HG03135 (cell line): ENCODE measurements around the gene TMEM94.
"Not testable (repeated sequence)": the region's sequence is repeated elsewhere in the genome, so short reads cannot be mapped to it uniquely, and the experiment has no call there.

Source experiments
- ATAC-seq: cut with Tn5 transposase; IDR thresholded peaks from one replicate; pipeline ENCODE4 v1.9.1; 2021; ENCODE audit warnings: mild to moderate bottlenecking, moderate library complexity; ENCODE audit not compliant: unreplicated experiment

The TMEM94 gene

DNA sequence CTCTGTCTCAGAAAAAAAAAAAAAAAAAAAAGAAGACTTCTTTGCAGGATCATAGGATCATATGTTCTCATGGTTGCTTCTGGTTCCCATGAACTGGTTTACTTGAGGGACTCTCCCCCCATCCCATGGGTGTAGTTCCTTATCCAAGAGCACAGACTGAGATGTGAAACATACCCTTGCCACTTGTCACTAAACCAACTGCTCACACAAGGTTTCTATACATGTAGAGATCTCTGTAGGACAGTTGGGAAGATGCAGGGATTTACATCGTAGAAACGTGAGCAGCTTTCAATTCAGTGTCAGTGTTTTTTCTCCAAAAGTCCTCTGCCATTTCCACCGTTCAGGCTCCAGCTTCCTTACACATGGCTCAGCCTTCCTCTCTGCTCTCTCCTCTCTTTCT, 11.1 kb upstream of the TMEM94 start:
- no peak for ATAC-seq

GRCh38 chr17:75445896-75446295, 10.5 kb upstream of the TMEM94 start:
- ATAC-seq: not testable (repeated sequence)

GRCh38 chr17:75447951-75448856, 8.2 kb upstream of the TMEM94 start:
- no peak for ATAC-seq

GRCh38 chr17:75450270-75450669, 6.2 kb upstream of the TMEM94 start:
- no peak for ATAC-seq

- ATAC-seq: no peak
Measured at GRCh38 chr17:75454193-75454592, 2.2 kb upstream of the TMEM94 start.

- not testable (repeated sequence) for ATAC-seq
Measured at GRCh38 chr17:75454672-75455071, 1.8 kb upstream of the TMEM94 start.

GRCh38 chr17:75456039-75456416, 407 bp upstream of the TMEM94 start:
- peak; percentile 7 for ATAC-seq

DNA sequence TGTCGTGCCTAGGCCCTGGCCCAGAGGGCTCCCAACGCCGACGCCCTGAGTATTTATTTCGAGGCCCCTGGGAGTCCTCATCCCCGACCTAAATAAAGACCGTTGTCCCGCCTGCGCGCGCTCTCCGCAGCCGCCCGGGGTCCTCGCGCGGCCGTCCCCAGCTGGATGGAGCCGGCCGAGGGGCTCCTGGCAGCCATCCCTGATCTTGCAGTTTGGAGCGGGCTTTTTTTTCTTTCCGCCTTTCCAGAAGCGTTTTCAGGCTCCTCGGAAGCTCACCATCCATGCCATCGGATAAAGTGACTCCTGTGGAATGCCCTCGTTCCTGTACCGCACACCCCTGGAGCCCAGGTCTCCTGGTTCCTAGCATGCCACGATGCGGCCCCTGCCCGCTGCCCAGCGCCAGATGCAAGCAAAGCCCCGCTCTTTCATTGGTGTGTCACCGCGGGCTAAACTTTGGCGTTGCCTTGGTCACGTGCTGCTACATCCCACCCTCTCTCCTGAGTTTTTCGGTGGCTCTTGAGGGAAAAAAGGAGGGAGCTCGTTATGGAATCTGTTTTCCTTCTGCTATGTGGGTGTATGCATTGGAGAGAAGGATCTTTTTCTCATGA, 716 bp downstream of the TMEM94 start:
- no peak for ATAC-seq

GRCh38 chr17:75459246-75459589, 2.8 kb downstream of the TMEM94 start:
- no peak for ATAC-seq

DNA sequence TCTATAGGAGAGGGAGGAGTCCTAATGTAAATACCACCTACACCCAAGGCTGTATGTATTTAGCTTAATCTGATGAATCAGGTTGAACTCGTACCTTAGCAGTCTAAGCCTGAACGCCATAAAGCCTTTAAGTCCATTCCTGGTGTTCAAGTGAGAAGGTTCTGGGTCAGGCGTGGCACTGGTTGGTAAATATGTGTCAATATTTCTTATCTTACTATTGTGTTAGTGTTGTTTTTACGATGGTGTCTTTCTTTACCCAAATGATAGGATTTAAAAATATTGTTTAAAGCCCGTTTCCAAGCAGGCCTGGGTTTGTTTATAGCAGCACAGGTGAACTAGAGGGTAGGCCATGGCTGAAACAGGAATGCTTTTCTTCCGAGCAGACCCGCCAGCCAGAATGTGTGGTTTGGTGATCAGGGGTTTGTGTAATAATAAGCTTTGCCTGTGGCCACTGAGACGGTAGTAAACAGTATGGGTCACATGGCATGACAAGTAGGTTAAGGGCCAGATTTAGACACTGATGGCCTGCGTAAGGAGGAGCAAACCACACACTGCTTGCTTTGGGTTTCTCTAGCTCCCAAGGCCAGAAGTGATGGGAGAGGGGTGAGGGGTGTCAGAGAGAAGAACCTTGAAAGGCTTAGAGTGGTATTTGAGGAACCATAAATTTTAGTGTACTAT, 3.3 kb downstream of the TMEM94 start:
- no peak for ATAC-seq

DNA sequence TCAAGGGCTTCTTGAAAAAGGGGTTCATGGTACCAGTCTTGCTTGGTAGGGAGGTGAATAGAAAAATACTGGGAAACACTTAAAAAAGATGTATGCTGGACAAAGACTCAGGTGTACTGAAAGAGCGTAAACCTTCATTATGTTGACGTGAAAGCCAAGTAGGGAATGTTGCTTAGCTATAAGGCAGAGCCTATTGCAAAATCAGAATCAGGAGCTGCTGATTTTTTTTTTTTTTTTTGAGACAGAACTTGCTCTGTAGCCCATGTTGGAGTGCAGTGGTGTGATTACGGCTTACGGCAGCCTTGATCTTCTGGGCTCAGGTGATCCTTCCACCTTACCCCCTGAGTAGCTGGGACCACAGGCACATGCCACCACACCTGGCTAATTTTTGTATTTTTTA, 3.9 kb downstream of the TMEM94 start:
- ATAC-seq: no peak

DNA sequence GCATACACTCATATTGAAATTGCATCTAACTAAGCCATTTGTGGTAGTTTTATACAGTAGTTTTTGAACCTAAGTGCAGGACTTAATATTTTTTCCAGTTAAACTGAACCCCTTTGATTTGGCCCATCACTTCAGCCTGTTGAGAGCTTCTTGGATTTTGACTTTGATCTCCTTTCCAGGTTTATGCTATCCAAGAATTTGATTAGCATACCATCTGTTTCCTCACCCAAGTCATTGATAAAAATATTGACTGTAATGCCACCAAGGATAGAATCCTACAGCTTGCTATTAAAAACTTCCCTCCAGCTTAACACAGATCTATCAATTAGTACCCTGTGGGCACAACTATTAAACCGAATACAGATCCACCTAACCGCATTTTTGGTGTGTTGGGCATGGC, 7.2 kb downstream of the TMEM94 start:
- no peak for ATAC-seq

DNA sequence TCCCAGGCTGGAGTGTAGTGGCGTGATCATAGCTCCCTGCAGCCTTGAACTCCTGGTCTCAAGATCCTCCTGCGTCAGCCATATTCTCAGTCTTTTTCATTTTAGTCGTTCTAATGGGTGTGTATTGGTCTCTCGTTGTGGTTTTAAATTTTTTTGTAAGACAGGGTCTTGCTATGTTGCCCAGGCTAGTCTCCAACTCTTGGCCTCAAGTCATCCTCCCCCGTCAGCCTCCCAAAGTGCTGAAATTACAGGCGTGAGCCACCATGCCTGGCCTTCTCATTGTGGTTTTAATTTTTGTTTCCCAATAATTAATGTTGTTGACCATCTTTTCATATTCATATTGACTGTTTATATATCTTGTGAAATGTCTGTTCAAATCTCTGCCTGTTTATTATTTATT, 8.6 kb downstream of the TMEM94 start:
- no peak for ATAC-seq

GRCh38 chr17:75468291-75468754, 11.9 kb downstream of the TMEM94 start:
- no peak for ATAC-seq

- ATAC-seq: no peak
Measured at GRCh38 chr17:75468779-75469373, 12.4 kb downstream of the TMEM94 start.

DNA sequence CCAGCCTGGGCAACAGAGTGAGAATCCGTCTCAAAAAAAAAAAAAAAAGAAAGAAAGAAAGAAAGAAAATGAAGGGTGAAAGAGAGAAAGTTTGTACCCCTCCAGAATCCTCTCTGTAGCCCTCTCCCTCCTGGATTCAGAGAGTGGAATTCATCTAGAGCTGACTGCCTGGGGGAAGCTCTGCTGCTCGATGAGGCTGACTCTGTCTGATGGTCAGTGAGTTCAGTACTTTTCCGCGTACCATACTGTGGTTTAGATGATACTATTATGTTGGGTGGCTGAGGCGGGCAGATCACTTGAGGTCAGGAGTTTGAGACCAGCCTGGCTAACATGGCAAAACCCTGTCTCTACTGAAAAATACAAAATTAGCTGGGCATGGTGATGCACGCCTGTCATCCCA, 14.8 kb downstream of the TMEM94 start:
- ATAC-seq: no peak

GRCh38 chr17:75472119-75472518, 15.7 kb downstream of the TMEM94 start:
- no peak for ATAC-seq

GRCh38 chr17:75473246-75473645, 16.8 kb downstream of the TMEM94 start:
- no peak for ATAC-seq

- ATAC-seq: no peak
Measured at GRCh38 chr17:75474736-75475135, 18.3 kb downstream of the TMEM94 start.

GRCh38 chr17:75475144-75475835, 18.9 kb downstream of the TMEM94 start:
- ATAC-seq: no peak

DNA sequence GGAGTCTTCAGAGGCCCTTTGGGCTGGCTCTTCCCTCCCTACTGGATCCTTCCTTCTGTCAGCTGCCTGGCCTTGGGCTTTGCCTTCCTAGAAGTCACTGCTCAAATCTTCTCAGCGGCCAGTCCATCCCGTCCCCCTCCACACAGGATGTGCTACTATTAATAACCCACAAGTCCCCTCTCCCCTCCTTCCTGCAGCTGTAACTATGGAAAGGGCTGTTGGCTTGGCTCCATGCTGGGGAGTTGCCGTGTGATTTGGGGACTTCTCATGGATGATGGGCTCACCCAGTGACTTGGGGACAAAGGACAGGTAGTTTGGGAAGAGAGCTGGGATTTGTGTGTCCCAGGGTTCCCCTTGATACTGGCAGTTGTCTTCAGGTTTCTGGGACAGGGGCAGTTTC, 19.4 kb downstream of the TMEM94 start:
- no peak for ATAC-seq
